Smooth muscle cell (in vitro differentiated cells): ENCODE measurements around the gene PPP1R14C. TPM values are rescaled to one million over a fixed set of nuclear protein-coding genes. Genes with fewer than 3 reads are reported as not detected.
"Not testable (repeated sequence)": the region's sequence is repeated elsewhere in the genome, so short reads cannot be mapped to it uniquely, and the experiment has no call there.

Source experiments
- DNase-seq: peaks from one replicate; lab custom pipeline; 2025; ENCODE audit not compliant: unreplicated experiment; lab: John Stamatoyannopoulos, UW
- H2AFZ ChIP-seq: fragments of 200-600 bp; sonication (generic); 2 replicates; pipeline ENCODE4 v1.6.0; 2016; ENCODE audit warnings: antibody characterized with exemption, low read depth, mild to moderate bottlenecking
- H3F3A ChIP-seq: fragments of 200-600 bp; sonication (generic); 2 replicates; pipeline ENCODE4 v1.6.0; 2017; ENCODE audit warnings: antibody characterized with exemption, low read depth
- H3K27ac ChIP-seq: fragments of 200-600 bp; sonication (generic); 2 replicates; pipeline ENCODE4 v1.5.1; 2016; ENCODE audit warnings: low read depth, mild to moderate bottlenecking
- H3K27me3 ChIP-seq: fragments of 200-600 bp; sonication (generic); 2 replicates; pipeline ENCODE4 v1.6.1; 2016; ENCODE audit warnings: low read depth, mild to moderate bottlenecking
- H3K36me3 ChIP-seq: fragments of 200-600 bp; sonication (generic); 2 replicates; pipeline ENCODE4 v1.5.1; 2016; ENCODE audit warnings: low read depth
- H3K4me1 ChIP-seq: fragments of 200-600 bp; sonication (generic); 2 replicates; pipeline ENCODE4 v1.5.1; 2016; ENCODE audit warnings: low read depth
- H3K4me2 ChIP-seq: fragments of 200-600 bp; sonication (generic); 2 replicates; pipeline ENCODE4 v1.6.0; 2016; ENCODE audit warnings: mild to moderate bottlenecking
- H3K4me3 ChIP-seq: fragments of 200-600 bp; sonication (generic); 2 replicates; pipeline ENCODE4 v1.5.1; 2016; ENCODE audit warnings: mild to moderate bottlenecking
- H3K79me2 ChIP-seq: fragments of 200-600 bp; sonication (generic); 2 replicates; pipeline ENCODE4 v1.6.0; 2016; ENCODE audit warnings: low read depth, mild to moderate bottlenecking
- H3K9ac ChIP-seq: fragments of 200-600 bp; sonication (generic); 2 replicates; pipeline ENCODE4 v1.6.0; 2016; ENCODE audit warnings: low read depth
- H3K9me3 ChIP-seq: fragments of 200-600 bp; sonication (generic); replicated peaks from 2 replicates; pipeline ENCODE4 v1.5.1; 2016; ENCODE audit warnings: low read depth
- H4K20me1 ChIP-seq: fragments of 200-600 bp; sonication (generic); 2 replicates; pipeline ENCODE4 v1.6.0; 2016; ENCODE audit warnings: low read depth
- CTCF ChIP-seq: fragments of 200-600 bp; sonication (generic); IDR thresholded peaks from 2 replicates; pipeline ENCODE4 v1.5.1; 2017; ENCODE audit warnings: borderline replicate concordance, mild to moderate bottlenecking, antibody characterized with exemption; ENCODE audit not compliant: insufficient read depth, poor library complexity, severe bottlenecking
- WGBS: methylation state at CpG from one replicate; pipeline ENCODE4 v1.1.7; 2016; ENCODE audit warnings: low lambda C conversion rate; 5-methylcytosine and 5-hydroxymethylcytosine counted together
- polyA plus RNA-seq: library from polyadenylated mRNA; unstranded; fragments of >200 nt; fragmentation: Nextera tagmentation; extraction: Ambion mirVana; gene quantifications from 2 replicates; pipeline ENCODE4 v1.2.1, GENCODE V29; 2016
- total RNA-seq: library from RNA; depleted of rRNA; stranded (reverse); fragments of >200 nt; gene quantifications from 2 replicates; pipeline ENCODE4 v1.2.3, GENCODE V29; 2014

PPP1R14C gene
- total and polyA plus RNA-seq, 2 experiments from 2014 or later = 2.6 to 7.9 TPM

- 93% methylated on average over 6 of the region's 6 CpGs for WGBS
- Histone ChIP-seq H3K79me2 (no peaks in the 10 kb centered on the region), H3K4me1 (no peaks in the 10 kb centered on the region), H3K4me2 (no peak overlapping the region), H3F3A (no peaks in the 10 kb centered on the region), H3K4me3 (no peak overlapping the region), H3K9me3 (no peaks in the 10 kb centered on the region), H3K27me3 (no peaks in the 10 kb centered on the region), H3K27ac (no peak overlapping the region), H3K9ac (no peak overlapping the region), H2AFZ (no peak overlapping the region), H4K20me1 (no peaks in the 10 kb centered on the region), H3K36me3 (no peaks in the 10 kb centered on the region)
- TF ChIP-seq CTCF = no peak
- DNase-seq = no peak
These were observed 96.1 kb downstream of the PPP1R14C start for GRCh38 chr6:150238846-150239407.

DNA sequence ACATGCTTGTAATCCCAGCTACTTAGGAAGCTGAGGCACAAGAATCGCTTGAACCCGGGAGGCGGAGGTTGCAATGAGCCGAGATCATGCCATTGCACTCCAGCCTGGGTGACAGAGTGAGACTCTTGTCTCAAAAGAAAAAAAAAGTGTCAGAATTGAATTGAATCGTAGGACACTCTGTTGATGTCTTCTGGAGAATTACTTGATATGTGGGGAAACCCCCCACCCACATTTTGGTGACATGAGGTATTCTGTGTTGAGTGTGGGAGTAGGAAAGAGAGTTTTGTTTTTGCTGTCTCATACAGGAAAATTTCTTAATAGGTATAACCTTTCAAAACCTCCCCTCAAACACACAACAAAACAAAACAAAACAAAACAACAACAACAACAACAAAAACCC lies 98.9 kb downstream of the PPP1R14C start:
- WGBS = 90% methylated on average over 5 of the region's 5 CpGs
- DNase-seq, H3K4me3 ChIP-seq, H3K4me1 ChIP-seq, H3K27me3 ChIP-seq, H3K27ac ChIP-seq, H3K9me3 ChIP-seq, H3F3A ChIP-seq, H3K36me3 ChIP-seq, H3K4me2 ChIP-seq, H3K79me2 ChIP-seq, H2AFZ ChIP-seq, H4K20me1 ChIP-seq, H3K9ac ChIP-seq: not testable (repeated sequence)

- H3K9ac ChIP-seq = no peak overlapping the region
- no peak overlapping the region for H3K4me3 ChIP-seq
- H4K20me1 ChIP-seq = no peaks in the 10 kb centered on the region
- WGBS = 68% methylated on average over 2 of the region's 2 CpGs
- H3K79me2 ChIP-seq = no peaks in the 10 kb centered on the region
- H3K36me3 ChIP-seq = no peaks in the 10 kb centered on the region
- no peaks in the 10 kb centered on the region for H3F3A ChIP-seq
- no peak for TF ChIP-seq CTCF
- no peak overlapping the region for H3K27ac ChIP-seq
- no peak for DNase-seq
- H2AFZ ChIP-seq = no peak overlapping the region
- no peaks in the 10 kb centered on the region for H3K27me3 ChIP-seq
- no peaks in the 10 kb centered on the region for H3K9me3 ChIP-seq
- no peak overlapping the region for H3K4me2 ChIP-seq
- H3K4me1 ChIP-seq = no peaks in the 10 kb centered on the region
These were observed 100.9 kb downstream of the PPP1R14C start for GRCh38 chr6:150243620-150244314.

- no peaks in the 10 kb centered on the region for H3K27me3 ChIP-seq
- H3F3A ChIP-seq = no peaks in the 10 kb centered on the region
- no peaks in the 10 kb centered on the region for H3K36me3 ChIP-seq
- H3K4me2 ChIP-seq = no peak overlapping the region
- no peak overlapping the region for H3K9ac ChIP-seq
- no peaks in the 10 kb centered on the region for H3K4me1 ChIP-seq
- no peaks in the 10 kb centered on the region for H3K9me3 ChIP-seq
- H3K79me2 ChIP-seq = no peaks in the 10 kb centered on the region
- WGBS = 62% methylated on average over 6 of the region's 6 CpGs
- H3K4me3 ChIP-seq = no peak overlapping the region
- TF ChIP-seq CTCF = no peak
- no peak overlapping the region for H2AFZ ChIP-seq
- H4K20me1 ChIP-seq = no peaks in the 10 kb centered on the region
- H3K27ac ChIP-seq = no peak overlapping the region
- no peak for DNase-seq
These were observed 102.5 kb downstream of the PPP1R14C start for GRCh38 chr6:150245148-150245935.
